Endometrium (tissue), 2 donors: ENCODE results near the gene NIT1.
"Not testable (repeated sequence)": the region's sequence is repeated elsewhere in the genome, so short reads cannot be mapped to it uniquely, and the experiment has no call there.

Experiments used
- FAIRE-seq: peaks from 2 replicates; lab custom pipeline; 2012; peaks lifted over from hg19 to GRCh38; lab: Jason Lieb, UNC
- donor health status: control.
- donor health status: control.

The NIT1 gene

DNA sequence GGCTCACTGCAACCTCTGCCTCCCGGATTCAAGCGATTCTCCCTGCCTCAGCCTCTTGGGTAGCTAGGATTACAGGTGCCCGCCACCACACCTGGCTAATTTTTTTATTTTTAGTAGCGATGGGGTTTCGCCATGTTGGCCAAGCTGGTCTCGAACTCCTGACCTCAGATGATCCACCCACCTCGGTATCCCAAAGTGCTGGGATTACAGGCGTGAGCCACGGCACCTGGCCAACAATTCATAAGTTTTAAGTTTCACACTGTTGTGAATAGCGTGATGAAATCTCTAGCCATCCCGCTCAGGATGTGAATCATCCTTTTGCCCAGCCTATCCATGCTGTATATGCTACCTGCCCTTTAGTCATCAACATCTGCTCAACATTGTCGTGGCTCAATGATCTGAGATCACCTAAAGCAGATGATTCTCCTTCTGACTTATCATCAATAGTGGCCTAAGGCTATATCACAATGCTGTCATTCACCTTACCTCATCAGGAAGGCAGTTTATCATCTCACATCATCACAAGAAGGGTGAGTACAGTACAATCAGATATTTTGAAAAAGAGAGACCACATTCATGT, 2.7 kb upstream of the NIT1 start:
- FAIRE-seq, result no peak

GRCh38 chr1:161115961-161116360, 1.9 kb upstream of the NIT1 start:
- FAIRE-seq, result not testable (repeated sequence)

DNA sequence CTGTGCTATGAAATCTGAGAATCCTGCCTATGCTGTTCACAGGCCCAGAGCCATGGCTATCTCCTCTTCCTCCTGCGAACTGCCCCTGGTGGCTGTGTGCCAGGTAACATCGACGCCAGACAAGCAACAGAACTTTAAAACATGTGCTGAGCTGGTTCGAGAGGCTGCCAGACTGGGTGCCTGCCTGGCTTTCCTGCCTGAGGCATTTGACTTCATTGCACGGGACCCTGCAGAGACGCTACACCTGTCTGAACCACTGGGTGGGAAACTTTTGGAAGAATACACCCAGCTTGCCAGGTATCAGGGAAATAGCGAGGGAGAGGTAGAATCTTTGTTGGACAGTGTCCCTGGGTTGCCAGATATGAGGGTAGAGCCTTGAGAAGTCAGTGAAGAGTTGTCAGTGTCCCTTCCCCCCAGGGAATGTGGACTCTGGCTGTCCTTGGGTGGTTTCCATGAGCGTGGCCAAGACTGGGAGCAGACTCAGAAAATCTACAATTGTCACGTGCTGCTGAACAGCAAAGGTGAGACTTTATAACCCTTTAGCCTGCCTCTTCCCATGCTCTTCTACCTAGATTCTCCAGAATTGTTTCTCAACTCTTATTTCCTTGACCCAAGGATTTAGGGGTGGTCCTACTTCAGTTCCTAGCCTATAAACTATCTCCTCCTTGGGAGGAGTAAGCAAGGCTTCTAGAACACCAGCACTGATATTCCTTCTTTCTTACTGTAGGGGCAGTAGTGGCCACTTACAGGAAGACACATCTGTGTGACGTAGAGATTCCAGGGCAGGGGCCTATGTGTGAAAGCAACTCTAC, 1.4 kb downstream of the NIT1 start:
- no peak for FAIRE-seq

GRCh38 chr1:161121042-161121650, 3.2 kb downstream of the NIT1 start:
- no peak for FAIRE-seq

- no peak for FAIRE-seq
Measured at GRCh38 chr1:161121834-161122233, 3.9 kb downstream of the NIT1 start.

GRCh38 chr1:161122967-161123366, 5.1 kb downstream of the NIT1 start:
- no peak for FAIRE-seq

GRCh38 chr1:161127649-161128048, 9.7 kb downstream of the NIT1 start:
- no peak for FAIRE-seq

- no peak for FAIRE-seq
Measured at GRCh38 chr1:161128591-161129420, 10.9 kb downstream of the NIT1 start.

DNA sequence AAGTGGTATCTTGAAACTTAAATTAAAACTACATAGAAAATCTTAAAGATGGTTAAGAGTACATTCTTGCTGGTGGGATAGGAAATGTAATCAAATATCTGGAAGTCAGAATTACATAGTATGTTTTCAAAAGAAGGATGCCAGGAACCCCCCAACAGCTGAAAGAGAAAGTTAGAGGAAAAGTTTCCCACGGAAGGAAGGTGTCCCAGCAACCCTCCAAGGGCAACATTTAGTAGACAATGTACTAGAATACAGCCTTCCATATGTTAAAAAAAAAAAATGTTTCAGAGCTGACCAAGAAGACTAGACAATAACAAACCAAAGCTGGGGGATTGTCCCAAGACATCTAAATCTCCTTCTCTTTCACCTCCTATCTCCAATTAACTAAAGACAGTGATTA, 12.4 kb downstream of the NIT1 start:
- no peak for FAIRE-seq

- no peak for FAIRE-seq
Measured at GRCh38 chr1:161131523-161132409, 13.9 kb downstream of the NIT1 start.

DNA sequence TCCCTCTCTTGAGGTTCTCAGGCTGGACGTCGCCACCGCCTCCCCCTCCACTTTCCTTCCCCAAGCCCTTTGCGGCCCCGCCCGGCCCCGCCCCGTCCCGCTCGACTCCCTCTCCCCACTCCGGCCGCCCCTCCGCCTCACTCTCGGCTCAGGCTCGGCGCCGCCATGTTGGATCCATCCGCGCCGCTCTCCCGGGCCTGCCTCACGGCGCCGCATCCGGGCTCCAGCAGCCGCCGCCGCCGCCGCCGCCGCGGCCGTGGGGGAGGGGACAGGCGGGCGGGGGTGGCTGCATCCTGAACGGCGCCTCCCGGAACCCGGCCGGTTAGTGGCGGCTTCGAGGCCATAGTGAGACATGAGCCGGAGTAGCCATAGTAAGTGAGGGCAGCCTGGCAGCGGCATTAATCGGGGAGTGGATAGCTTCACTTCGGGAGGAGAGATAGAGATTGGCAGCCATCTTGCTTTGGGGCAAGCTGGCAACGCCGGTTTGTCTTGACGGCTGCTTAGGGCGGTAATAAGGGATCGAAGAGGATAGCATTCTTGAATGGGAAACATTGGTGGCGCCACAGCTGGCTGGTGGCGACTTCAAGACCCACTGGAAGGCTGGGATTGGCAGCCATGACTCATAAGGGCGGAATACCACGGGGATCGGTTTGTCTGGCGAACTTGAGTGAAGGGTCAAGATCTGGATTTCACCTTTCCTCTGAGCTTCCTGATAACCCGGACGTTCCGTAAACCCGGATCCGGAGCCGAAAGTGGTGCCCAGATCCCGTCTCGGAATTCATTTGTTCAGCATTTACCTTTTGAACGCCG, 14.7 kb downstream of the NIT1 start, which contains the start of gene DEDD:
Gene DEDD, minus strand, starts transcription at position 258 of the 810 bp plus-strand sequence. CDS start 8,205 bp downstream, outside the sequence.
- peak; percentile 64 for FAIRE-seq

- FAIRE-seq, result no peak
Measured at GRCh38 chr1:161133220-161133740, 15.4 kb downstream of the NIT1 start.

GRCh38 chr1:161137881-161138280, 20.0 kb downstream of the NIT1 start:
- no peak for FAIRE-seq

DNA sequence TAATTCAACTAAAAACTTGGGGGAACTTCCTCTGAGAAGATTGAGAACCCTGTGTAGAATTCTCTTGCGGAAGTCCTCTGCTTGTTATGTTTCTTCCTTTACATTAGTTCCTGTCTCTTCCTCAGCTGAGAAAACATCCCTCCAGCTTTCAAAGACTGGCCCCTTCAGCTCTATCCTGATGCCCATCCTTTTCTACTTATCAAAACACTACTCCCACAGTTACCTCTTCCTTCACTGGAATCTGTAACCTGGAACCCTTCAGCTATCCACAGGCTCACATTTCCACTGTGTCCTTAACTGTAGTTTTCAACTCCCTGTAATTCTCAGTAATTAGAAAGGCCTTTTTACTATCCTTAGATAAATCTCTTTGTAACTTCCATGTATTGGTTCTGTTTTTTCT, 20.5 kb downstream of the NIT1 start:
- no peak for FAIRE-seq

DNA sequence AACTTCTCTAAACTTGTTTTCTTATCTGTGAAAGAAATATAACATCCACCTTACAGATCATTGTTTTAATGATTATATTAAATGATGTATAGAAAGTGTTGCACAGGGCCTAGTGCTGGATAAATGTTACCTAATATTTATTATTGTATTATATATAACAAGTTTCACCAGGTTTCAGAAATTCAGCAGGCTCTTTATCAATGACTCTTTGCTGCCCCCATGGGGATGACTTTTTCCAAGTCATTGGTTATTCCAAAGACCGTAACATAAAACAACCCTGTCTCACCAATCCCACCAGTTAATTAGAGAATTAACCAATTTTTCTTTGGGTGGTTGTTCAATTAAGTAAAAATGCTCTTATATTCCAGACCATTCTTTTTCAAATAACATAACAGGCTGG, 21.9 kb downstream of the NIT1 start:
- FAIRE-seq, result peak; percentile 45

- no peak for FAIRE-seq
Measured at GRCh38 chr1:161140755-161141400, 23.0 kb downstream of the NIT1 start.

GRCh38 chr1:161145832-161146231, 27.9 kb downstream of the NIT1 start:
- FAIRE-seq, result no peak

- no peak for FAIRE-seq
Measured at GRCh38 chr1:161153176-161153575, 35.3 kb downstream of the NIT1 start.

GRCh38 chr1:161153682-161154337, 35.9 kb downstream of the NIT1 start, which contains the start of gene UFC1:
Gene UFC1 (plus strand): TSS chr1:161153978. CDS start chr1:161153998, 20 bp downstream.
- FAIRE-seq, result no peak
